Measurements from ENCODE around the gene AUTS2. TPM values are rescaled to one million over a fixed set of nuclear protein-coding genes. Genes with fewer than 3 reads are reported as not detected.

Gene AUTS2
- polyA plus RNA-seq, 1 experiment: 0.54 TPM

GRCh38 chr7:69837387-69838068 is 239.3 kb downstream of the AUTS2 start:
- no peak for TF ChIP-seq CTCF (IDR thresholded peaks at IDR 0.05; ENCODE audit: insufficient read depth, low read depth, low read length)
- no peak for DNase-seq (ENCODE audit: low read depth)
- H3K36me3 ChIP-seq (ENCODE audit: control insufficient read depth, insufficient read depth, low read length): no peaks in the 10 kb centered on the region
- POLR2A ChIA-PET: no interaction called here
- CTCF ChIA-PET: no interaction called here
- H3K4me3 ChIP-seq (ENCODE audit: low read depth, low read length): no peak overlapping the region
- H3K27me3 ChIP-seq (ENCODE audit: control insufficient read depth, insufficient read depth, low read length): no peaks in the 10 kb centered on the region

- POLR2A ChIA-PET: no interaction called here
- no peaks in the 10 kb centered on the region for H3K27me3 ChIP-seq (ENCODE audit: control insufficient read depth, insufficient read depth, low read length)
- H3K36me3 ChIP-seq (ENCODE audit: control insufficient read depth, insufficient read depth, low read length): no peaks in the 10 kb centered on the region
- CTCF ChIA-PET: no interaction called here
- no peak overlapping the region for H3K4me3 ChIP-seq (ENCODE audit: low read depth, low read length)
- TF ChIP-seq CTCF (IDR thresholded peaks at IDR 0.05; ENCODE audit: insufficient read depth, low read depth, low read length): no peak
- no peak for DNase-seq (ENCODE audit: low read depth)
Measured at GRCh38 chr7:69839782-69840181, 241.5 kb downstream of the AUTS2 start.

GRCh38 chr7:69840248-69840647 is 242.0 kb downstream of the AUTS2 start:
- TF ChIP-seq CTCF (IDR thresholded peaks at IDR 0.05; ENCODE audit: insufficient read depth, low read depth, low read length): no peak
- Histone ChIP-seq H3K36me3 (ENCODE audit: control insufficient read depth, insufficient read depth, low read length) (no peaks in the 10 kb centered on the region), H3K27me3 (ENCODE audit: control insufficient read depth, insufficient read depth, low read length) (no peaks in the 10 kb centered on the region), H3K4me3 (ENCODE audit: low read depth, low read length) (no peak overlapping the region)
- POLR2A ChIA-PET: no interaction called here
- CTCF ChIA-PET: no interaction called here
- no peak for DNase-seq (ENCODE audit: low read depth)

GRCh38 chr7:69843653-69844052 is 245.4 kb downstream of the AUTS2 start:
- CTCF ChIA-PET: no interaction called here
- no peak for TF ChIP-seq CTCF (IDR thresholded peaks at IDR 0.05; ENCODE audit: insufficient read depth, low read depth, low read length)
- Histone ChIP-seq H3K36me3 (ENCODE audit: control insufficient read depth, insufficient read depth, low read length) (no peaks in the 10 kb centered on the region), H3K4me3 (ENCODE audit: low read depth, low read length) (no peak overlapping the region), H3K27me3 (ENCODE audit: control insufficient read depth, insufficient read depth, low read length) (no peaks in the 10 kb centered on the region)
- POLR2A ChIA-PET: no interaction called here
- no peak for DNase-seq (ENCODE audit: low read depth)

GRCh38 chr7:69844264-69844868 is 246.1 kb downstream of the AUTS2 start:
- ChIA-PET POLR2A (no interaction called here), CTCF (no interaction called here)
- no peak for TF ChIP-seq CTCF (IDR thresholded peaks at IDR 0.05; ENCODE audit: insufficient read depth, low read depth, low read length)
- DNase-seq (ENCODE audit: low read depth): no peak
- H3K4me3 ChIP-seq (ENCODE audit: low read depth, low read length): no peak overlapping the region
- no peaks in the 10 kb centered on the region for H3K27me3 ChIP-seq (ENCODE audit: control insufficient read depth, insufficient read depth, low read length)
- no peaks in the 10 kb centered on the region for H3K36me3 ChIP-seq (ENCODE audit: control insufficient read depth, insufficient read depth, low read length)

All from BJ (cell line).